IMR-90 (cell line): ENCODE results near the gene MCUR1.

Experiments used
- BHLHE40 ChIP-seq: fragments of 150-350 bp; IDR thresholded peaks from 2 replicates; pipeline ENCODE4 v1.6.1; 2016; ENCODE audit warnings: mild to moderate bottlenecking, low read depth, low read length
- CEBPB ChIP-seq: IDR thresholded peaks from 2 replicates; pipeline ENCODE4 v1.6.1; 2012; ENCODE audit warnings: low read depth, low read length, improper control_type of control experiment
- CHD1 ChIP-seq: IDR thresholded peaks from 2 replicates; pipeline ENCODE4 v1.6.1; 2012; ENCODE audit warnings: low read depth, low read length, improper control_type of control experiment
- MAZ ChIP-seq: IDR thresholded peaks from 2 replicates; pipeline ENCODE4 v1.6.1; 2012; ENCODE audit warnings: low read depth, mild to moderate bottlenecking, low read length, improper control_type of control experiment, moderate library complexity, borderline replicate concordance
- POLR2A ChIP-seq: IDR thresholded peaks from 2 replicates; pipeline ENCODE4 v1.6.1; 2012; ENCODE audit warnings: mild to moderate bottlenecking, low read depth, low read length
- RAD21 ChIP-seq: IDR thresholded peaks from 2 replicates; pipeline ENCODE4 v1.6.1; 2012; ENCODE audit warnings: low read length, improper control_type of control experiment
- RFX5 ChIP-seq: IDR thresholded peaks from 2 replicates; pipeline ENCODE4 v1.8.0; 2012; ENCODE audit warnings: low read depth, mild to moderate bottlenecking, low read length, moderate library complexity
- SMC3 ChIP-seq: fragments of 150-350 bp; IDR thresholded peaks from 2 replicates; pipeline ENCODE4 v1.6.1; 2016; ENCODE audit warnings: low read depth, mild to moderate bottlenecking, antibody characterized with exemption, low read length, moderate library complexity
- TF ChIP-seq, protein P1 (sequence below): conservative IDR thresholded peaks from 2 replicates; pipeline ENCODE4 v1.5.1; 2012; ENCODE audit warnings: mild to moderate bottlenecking, low read depth, low read length, improper control_type of control experiment
- TF ChIP-seq, protein P2 (sequence below): fragments of 150-350 bp; IDR thresholded peaks from 2 replicates; pipeline ENCODE4 v1.6.1; 2017; ENCODE audit warnings: mild to moderate bottlenecking, antibody characterized with exemption, low read length, low read depth
- TF ChIP-seq, protein P3 (sequence below): fragments of 150-350 bp; IDR thresholded peaks from 2 replicates; pipeline ENCODE4 v1.6.1; 2016; ENCODE audit warnings: low read depth, mild to moderate bottlenecking, low read length, moderate library complexity, borderline replicate concordance

DNA sequence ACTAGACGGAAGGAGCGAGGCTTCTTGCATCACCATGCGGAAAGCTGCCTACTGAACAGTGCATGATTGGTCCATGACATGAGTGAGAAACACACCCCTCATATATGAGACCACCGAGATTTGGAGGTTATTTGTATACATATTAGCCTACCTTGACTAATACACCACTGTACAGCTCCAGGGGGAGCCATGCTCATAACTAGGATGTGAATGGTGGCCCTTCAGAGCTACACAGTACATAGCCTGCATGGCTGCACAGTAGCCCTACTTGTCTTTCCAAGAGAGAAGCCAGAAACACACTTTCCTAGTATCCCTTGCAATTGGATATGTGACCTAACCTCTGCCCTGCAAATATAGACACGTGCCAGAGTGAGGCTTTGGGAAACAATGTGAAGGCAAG, 21.8 kb upstream of the MCUR1 start:
- TF ChIP-seq, protein P1, sequence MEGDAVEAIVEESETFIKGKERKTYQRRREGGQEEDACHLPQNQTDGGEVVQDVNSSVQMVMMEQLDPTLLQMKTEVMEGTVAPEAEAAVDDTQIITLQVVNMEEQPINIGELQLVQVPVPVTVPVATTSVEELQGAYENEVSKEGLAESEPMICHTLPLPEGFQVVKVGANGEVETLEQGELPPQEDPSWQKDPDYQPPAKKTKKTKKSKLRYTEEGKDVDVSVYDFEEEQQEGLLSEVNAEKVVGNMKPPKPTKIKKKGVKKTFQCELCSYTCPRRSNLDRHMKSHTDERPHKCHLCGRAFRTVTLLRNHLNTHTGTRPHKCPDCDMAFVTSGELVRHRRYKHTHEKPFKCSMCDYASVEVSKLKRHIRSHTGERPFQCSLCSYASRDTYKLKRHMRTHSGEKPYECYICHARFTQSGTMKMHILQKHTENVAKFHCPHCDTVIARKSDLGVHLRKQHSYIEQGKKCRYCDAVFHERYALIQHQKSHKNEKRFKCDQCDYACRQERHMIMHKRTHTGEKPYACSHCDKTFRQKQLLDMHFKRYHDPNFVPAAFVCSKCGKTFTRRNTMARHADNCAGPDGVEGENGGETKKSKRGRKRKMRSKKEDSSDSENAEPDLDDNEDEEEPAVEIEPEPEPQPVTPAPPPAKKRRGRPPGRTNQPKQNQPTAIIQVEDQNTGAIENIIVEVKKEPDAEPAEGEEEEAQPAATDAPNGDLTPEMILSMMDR, result no peak
- TF ChIP-seq CEBPB (no peak), BHLHE40 (no peak), POLR2A (no peak), MAZ (no peak), RAD21 (no peak), SMC3 (no peak), CHD1 (no peak), RFX5 (no peak)
- TF ChIP-seq, protein P2, sequence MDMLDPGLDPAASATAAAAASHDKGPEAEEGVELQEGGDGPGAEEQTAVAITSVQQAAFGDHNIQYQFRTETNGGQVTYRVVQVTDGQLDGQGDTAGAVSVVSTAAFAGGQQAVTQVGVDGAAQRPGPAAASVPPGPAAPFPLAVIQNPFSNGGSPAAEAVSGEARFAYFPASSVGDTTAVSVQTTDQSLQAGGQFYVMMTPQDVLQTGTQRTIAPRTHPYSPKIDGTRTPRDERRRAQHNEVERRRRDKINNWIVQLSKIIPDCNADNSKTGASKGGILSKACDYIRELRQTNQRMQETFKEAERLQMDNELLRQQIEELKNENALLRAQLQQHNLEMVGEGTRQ, result no peak
- TF ChIP-seq, protein P3, sequence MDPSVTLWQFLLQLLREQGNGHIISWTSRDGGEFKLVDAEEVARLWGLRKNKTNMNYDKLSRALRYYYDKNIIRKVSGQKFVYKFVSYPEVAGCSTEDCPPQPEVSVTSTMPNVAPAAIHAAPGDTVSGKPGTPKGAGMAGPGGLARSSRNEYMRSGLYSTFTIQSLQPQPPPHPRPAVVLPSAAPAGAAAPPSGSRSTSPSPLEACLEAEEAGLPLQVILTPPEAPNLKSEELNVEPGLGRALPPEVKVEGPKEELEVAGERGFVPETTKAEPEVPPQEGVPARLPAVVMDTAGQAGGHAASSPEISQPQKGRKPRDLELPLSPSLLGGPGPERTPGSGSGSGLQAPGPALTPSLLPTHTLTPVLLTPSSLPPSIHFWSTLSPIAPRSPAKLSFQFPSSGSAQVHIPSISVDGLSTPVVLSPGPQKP, result no peak
